GM12873 (cell line): ENCODE results near the gene DOK6.

Experiments
- CTCF ChIP-seq: IDR thresholded peaks from 2 replicates; pipeline ENCODE4 v1.5.1; 2012; ENCODE audit warnings: low read depth, mild to moderate bottlenecking, moderate library complexity, low read length, control low read depth; ENCODE audit not compliant: insufficient read depth; ENCODE audit errors: missing control alignments

Gene DOK6

DNA sequence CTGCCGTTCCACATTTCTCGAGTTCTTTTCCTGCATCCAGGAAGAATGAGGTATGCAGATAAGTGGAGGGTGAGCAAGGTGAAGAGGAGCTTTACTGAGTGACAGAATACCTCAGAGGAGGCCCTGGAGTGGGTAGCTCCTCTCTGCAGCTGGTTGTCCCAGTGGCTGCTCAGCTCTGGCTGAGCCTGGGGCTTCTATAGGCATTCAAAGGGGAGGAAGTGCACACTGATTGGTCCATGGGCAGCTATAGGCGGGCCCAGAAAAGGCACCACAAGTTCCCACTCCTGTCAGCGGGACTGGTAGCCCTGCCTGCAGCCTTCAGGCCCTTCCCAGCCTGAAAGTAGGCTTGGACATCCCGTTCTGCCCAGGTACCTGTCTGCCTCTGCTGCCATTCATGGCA lies 94.7 kb downstream of the DOK6 start:
- no peak for TF ChIP-seq CTCF

GRCh38 chr18:69495841-69496533 lies 95.3 kb downstream of the DOK6 start:
- no peak for TF ChIP-seq CTCF

DNA sequence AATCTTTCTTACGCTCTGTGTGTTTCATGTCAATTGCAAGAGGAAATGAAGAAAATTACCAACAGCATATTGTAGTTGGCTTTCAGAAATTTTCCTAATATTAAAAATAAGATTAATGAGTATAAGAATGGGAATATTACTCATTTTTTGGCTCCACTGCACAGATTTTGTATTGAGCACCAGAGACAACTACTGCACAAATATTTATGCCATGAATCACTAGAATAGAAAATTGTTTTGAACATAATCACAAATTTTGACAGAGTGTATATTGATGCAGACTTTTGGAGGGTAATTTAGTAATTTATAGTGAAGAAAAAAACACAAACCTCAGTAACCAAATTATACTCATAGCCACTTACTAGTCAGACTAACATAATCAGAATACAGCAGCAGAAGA lies 118.3 kb downstream of the DOK6 start:
- no peak for TF ChIP-seq CTCF

- TF ChIP-seq CTCF = no peak
Observed at GRCh38 chr18:69523582-69523981, 122.9 kb downstream of the DOK6 start.

GRCh38 chr18:69528435-69528834 lies 127.7 kb downstream of the DOK6 start:
- no peak for TF ChIP-seq CTCF

DNA sequence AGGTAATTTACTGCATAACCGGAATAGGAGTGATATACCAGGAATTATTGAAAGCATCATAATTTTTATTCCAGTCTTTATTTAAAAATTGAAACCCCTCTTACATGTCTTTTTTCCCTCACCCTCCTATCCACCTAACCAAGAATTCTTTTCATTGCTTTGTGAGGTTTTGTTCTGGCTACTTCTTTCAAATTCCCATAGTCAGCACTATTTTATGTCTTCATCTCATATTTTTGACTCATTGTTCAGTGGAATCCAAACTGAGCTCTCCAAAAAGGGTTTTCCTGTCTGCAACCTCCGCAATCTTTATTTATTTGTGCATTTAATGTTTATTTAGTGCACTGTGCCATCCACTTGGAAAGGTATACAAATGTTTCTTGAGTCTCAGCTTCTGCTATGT lies 128.5 kb downstream of the DOK6 start:
- no peak for TF ChIP-seq CTCF

GRCh38 chr18:69531973-69532372 lies 131.3 kb downstream of the DOK6 start:
- TF ChIP-seq CTCF = no peak
